ENCODE data around the gene KCNH8.

DNA sequence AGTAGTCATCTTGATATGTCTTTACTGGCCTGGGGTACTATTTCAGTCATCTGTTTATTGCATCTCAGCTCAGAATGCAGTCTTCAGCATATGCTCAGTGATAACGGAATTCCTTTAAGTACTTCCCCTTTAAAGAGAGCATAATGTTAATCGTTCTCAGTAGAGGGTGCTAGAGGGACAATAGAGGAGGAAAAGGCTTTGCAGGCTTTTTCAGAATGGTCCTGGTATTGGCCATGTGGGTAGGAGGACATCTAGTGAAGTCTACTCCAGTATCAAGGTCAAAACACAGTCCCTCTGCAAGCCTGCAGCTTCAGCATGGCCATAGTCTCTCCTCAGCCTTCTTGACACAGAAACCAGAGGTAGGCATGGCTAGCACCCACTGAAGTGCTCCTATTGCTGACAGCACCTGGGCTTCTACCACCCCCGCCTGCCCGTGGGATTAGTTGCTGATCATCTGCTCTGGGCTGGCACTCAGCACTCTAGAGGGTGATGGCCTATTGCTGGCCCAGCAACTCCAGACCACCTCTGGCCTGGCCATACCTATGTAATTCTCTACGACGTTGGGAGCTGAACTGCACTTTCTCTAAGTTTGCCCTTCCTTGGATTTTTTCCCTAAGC, 65.4 kb downstream of the KCNH8 start:
- TF ChIP-seq, protein P1, sequence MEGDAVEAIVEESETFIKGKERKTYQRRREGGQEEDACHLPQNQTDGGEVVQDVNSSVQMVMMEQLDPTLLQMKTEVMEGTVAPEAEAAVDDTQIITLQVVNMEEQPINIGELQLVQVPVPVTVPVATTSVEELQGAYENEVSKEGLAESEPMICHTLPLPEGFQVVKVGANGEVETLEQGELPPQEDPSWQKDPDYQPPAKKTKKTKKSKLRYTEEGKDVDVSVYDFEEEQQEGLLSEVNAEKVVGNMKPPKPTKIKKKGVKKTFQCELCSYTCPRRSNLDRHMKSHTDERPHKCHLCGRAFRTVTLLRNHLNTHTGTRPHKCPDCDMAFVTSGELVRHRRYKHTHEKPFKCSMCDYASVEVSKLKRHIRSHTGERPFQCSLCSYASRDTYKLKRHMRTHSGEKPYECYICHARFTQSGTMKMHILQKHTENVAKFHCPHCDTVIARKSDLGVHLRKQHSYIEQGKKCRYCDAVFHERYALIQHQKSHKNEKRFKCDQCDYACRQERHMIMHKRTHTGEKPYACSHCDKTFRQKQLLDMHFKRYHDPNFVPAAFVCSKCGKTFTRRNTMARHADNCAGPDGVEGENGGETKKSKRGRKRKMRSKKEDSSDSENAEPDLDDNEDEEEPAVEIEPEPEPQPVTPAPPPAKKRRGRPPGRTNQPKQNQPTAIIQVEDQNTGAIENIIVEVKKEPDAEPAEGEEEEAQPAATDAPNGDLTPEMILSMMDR (IDR thresholded peaks at IDR 0.05) = peak; percentile 40
- TF ChIP-seq EZH2 (IDR thresholded peaks at IDR 0.05) = no peak
- TF ChIP-seq EZH2phosphoT487 (IDR thresholded peaks at IDR 0.05) = no peak
